Measurements from ENCODE around the gene ARHGAP27.
"Not testable (repeated sequence)": the region's sequence is repeated elsewhere in the genome, so short reads cannot be mapped to it uniquely, and the experiment has no call there.

DNA sequence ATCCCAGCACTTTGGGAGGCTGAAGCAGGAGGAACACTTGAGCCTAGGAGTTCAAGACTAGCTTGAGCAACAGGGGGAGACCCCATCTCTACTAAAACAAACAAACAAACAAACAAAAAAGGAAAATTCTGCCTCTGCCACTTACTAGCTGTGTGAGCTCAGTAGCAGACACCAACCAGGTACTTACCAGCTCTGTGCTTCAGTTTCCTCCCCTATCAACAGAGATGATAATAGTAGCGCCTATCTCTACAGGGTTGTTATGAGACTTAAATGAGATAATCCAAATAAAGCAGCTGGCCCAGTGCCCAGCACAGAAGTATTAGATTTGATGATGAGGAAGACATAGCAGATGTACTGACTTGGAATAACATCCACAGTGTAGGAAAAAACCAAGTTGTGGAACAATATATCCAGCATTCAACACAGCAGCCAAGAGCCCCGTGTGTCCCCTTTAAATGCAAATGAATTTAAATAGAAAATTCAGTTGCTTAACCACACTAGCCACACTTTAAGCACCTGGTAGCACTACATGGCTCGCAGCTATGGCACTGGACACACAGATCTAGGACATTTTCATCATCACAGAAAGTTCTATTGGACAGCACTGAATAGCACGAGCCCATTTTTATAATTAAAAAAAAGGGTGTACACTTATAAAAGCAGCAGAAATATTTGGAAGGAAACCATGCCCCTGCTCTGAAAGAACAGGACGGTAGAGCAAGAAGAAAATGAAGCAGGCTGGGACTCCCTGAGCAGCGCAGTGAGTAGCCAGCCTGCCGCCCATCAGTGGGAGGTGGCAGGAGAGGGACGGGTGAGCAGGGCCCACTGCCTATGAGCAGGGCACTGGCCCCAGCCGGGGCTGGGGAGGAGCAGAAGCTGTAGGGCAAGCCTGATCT, 19.9 kb upstream of the ARHGAP27 start:
- TF ChIP-seq, protein P1, sequence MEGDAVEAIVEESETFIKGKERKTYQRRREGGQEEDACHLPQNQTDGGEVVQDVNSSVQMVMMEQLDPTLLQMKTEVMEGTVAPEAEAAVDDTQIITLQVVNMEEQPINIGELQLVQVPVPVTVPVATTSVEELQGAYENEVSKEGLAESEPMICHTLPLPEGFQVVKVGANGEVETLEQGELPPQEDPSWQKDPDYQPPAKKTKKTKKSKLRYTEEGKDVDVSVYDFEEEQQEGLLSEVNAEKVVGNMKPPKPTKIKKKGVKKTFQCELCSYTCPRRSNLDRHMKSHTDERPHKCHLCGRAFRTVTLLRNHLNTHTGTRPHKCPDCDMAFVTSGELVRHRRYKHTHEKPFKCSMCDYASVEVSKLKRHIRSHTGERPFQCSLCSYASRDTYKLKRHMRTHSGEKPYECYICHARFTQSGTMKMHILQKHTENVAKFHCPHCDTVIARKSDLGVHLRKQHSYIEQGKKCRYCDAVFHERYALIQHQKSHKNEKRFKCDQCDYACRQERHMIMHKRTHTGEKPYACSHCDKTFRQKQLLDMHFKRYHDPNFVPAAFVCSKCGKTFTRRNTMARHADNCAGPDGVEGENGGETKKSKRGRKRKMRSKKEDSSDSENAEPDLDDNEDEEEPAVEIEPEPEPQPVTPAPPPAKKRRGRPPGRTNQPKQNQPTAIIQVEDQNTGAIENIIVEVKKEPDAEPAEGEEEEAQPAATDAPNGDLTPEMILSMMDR (conservative IDR thresholded peaks at IDR 0.05; ENCODE audit: low read depth, low read length) = not testable (repeated sequence)
- TF ChIP-seq POLR2A (IDR thresholded peaks at IDR 0.05; ENCODE audit: low read depth, low read length); BHLHE40 (IDR thresholded peaks at IDR 0.05; ENCODE audit: low read depth, low read length); CEBPB (IDR thresholded peaks at IDR 0.05; ENCODE audit: low read depth, low read length); SMC3 (IDR thresholded peaks at IDR 0.05; ENCODE audit: low read depth, low read length); USF2 (IDR thresholded peaks at IDR 0.05; ENCODE audit: low read depth, low read length); FOS (IDR thresholded peaks at IDR 0.05; ENCODE audit: low read depth, low read length); RCOR1 (IDR thresholded peaks at IDR 0.05; ENCODE audit: insufficient replicate concordance, low read length): not testable (repeated sequence)

Measured in IMR-90 (cell line).